Osteoblast (primary cell): Measurements from ENCODE around the gene BSND. TPM values are rescaled to one million over a fixed set of nuclear protein-coding genes. Genes with fewer than 3 reads are reported as not detected.

ENCODE experiments used
- DNase-seq: peaks from one replicate; pipeline ENCODE4 v3.0.0; 2011; ENCODE audit warnings: low spot score, mixed read lengths; ENCODE audit not compliant: insufficient read length; ENCODE audit errors: missing footprints
- H2AFZ ChIP-seq: 2 replicates; pipeline ENCODE4 v1.6.0; 2011; ENCODE audit warnings: mild to moderate bottlenecking, low read length
- H3K27ac ChIP-seq: 2 replicates; pipeline ENCODE4 v1.5.1; 2011; ENCODE audit warnings: mild to moderate bottlenecking, low read depth, low read length, moderate library complexity
- H3K27me3 ChIP-seq: 2 replicates; pipeline ENCODE4 v1.6.0; 2012; ENCODE audit warnings: mild to moderate bottlenecking, control low read depth, inconsistent platforms, low read length, moderate library complexity; ENCODE audit not compliant: insufficient read depth
- H3K36me3 ChIP-seq: 2 replicates; pipeline ENCODE4 v1.5.1; 2011; ENCODE audit warnings: mild to moderate bottlenecking, low read length, control low read depth, moderate library complexity; ENCODE audit not compliant: insufficient read depth
- H3K4me1 ChIP-seq: 2 replicates; pipeline ENCODE4 v1.5.1; 2011; ENCODE audit warnings: mild to moderate bottlenecking, low read length, control low read depth, moderate library complexity; ENCODE audit not compliant: insufficient read depth
- H3K4me2 ChIP-seq: 2 replicates; pipeline ENCODE4 v1.6.0; 2011; ENCODE audit warnings: mild to moderate bottlenecking, low read length; ENCODE audit not compliant: insufficient read depth
- H3K4me3 ChIP-seq: fragments of 200-600 bp; sonication (generic); 3 replicates; pipeline ENCODE4 v1.5.1; 2012; ENCODE audit warnings: mild to moderate bottlenecking, low read length, inconsistent platforms; ENCODE audit not compliant: insufficient read depth
- H3K79me2 ChIP-seq: 2 replicates; pipeline ENCODE4 v1.6.0; 2012; ENCODE audit warnings: mild to moderate bottlenecking, low read length, control low read depth, inconsistent platforms; ENCODE audit not compliant: insufficient read depth
- H3K9me3 ChIP-seq: 2 replicates; pipeline ENCODE4 v1.5.1; 2011; ENCODE audit warnings: low read depth, low read length, control low read depth
- H4K20me1 ChIP-seq: 2 replicates; pipeline ENCODE4 v1.6.0; 2012; ENCODE audit warnings: mild to moderate bottlenecking, low read length, control low read depth; ENCODE audit not compliant: insufficient read depth
- total RNA-seq: library from RNA; depleted of rRNA; stranded (reverse); fragments of >200 nt; gene quantifications from 2 replicates; pipeline ENCODE4 v1.2.3, GENCODE V29; 2012
- TF ChIP-seq, protein P1 (sequence below): IDR thresholded peaks from 2 replicates; pipeline ENCODE4 v1.5.1; 2011; ENCODE audit warnings: mild to moderate bottlenecking, low read depth, low read length, moderate library complexity; ENCODE audit errors: extremely low read depth

The BSND gene
- total RNA-seq, 1 donor: not detected

DNA sequence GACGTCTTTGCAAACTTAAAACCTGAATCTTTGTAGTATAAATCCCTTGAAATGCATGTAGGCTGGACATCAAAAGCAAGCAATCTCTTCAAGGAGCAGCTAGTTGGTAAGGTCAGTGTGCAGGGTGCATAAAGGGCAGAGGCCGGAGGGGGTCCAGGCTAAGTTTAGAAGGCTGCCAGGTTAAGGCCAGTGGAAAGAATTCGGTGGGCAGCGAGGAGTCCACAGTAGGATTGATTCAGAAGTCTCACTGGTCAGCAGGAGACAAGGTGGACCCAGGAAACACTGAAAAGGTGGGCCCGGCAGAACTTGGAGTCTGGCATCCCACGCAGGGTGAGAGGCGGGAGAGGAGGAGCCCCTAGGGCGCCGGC, 40.2 kb downstream of the BSND start:
- no peaks in the 10 kb centered on the region for H3K9me3 ChIP-seq
- H3K27ac ChIP-seq: no peak overlapping the region
- no peak overlapping the region for H2AFZ ChIP-seq
- DNase-seq: peak; percentile 29
- H3K4me1 ChIP-seq: no peaks in the 10 kb centered on the region
- no peak overlapping the region for H3K4me3 ChIP-seq
- no peaks in the 10 kb centered on the region for H4K20me1 ChIP-seq
- TF ChIP-seq, protein P1, sequence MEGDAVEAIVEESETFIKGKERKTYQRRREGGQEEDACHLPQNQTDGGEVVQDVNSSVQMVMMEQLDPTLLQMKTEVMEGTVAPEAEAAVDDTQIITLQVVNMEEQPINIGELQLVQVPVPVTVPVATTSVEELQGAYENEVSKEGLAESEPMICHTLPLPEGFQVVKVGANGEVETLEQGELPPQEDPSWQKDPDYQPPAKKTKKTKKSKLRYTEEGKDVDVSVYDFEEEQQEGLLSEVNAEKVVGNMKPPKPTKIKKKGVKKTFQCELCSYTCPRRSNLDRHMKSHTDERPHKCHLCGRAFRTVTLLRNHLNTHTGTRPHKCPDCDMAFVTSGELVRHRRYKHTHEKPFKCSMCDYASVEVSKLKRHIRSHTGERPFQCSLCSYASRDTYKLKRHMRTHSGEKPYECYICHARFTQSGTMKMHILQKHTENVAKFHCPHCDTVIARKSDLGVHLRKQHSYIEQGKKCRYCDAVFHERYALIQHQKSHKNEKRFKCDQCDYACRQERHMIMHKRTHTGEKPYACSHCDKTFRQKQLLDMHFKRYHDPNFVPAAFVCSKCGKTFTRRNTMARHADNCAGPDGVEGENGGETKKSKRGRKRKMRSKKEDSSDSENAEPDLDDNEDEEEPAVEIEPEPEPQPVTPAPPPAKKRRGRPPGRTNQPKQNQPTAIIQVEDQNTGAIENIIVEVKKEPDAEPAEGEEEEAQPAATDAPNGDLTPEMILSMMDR: no peak
- H3K4me2 ChIP-seq: no peak overlapping the region
- no peaks in the 10 kb centered on the region for H3K36me3 ChIP-seq
- H3K27me3 ChIP-seq: peaks cover 82% of the 10 kb centered on the region
- H3K79me2 ChIP-seq: no peaks in the 10 kb centered on the region

DNA sequence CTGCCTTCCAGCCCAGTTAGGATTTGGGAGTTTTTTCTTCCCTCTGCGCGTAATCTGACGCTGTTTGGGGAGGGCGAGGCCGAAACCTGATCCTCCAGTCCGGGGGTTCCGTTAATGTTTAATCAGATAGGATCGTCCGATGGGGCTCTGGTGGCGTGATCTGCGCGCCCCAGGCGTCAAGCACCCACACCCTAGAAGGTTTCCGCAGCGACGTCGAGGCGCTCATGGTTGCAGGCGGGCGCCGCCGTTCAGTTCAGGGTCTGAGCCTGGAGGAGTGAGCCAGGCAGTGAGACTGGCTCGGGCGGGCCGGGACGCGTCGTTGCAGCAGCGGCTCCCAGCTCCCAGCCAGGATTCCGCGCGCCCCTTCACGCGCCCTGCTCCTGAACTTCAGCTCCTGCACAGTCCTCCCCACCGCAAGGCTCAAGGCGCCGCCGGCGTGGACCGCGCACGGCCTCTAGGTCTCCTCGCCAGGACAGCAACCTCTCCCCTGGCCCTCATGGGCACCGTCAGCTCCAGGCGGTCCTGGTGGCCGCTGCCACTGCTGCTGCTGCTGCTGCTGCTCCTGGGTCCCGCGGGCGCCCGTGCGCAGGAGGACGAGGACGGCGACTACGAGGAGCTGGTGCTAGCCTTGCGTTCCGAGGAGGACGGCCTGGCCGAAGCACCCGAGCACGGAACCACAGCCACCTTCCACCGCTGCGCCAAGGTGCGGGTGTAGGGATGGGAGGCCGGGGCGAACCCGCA, 40.8 kb downstream of the BSND start, which contains the start of gene PCSK9:
TSS of gene PCSK9 (plus strand) at position 207 of the 741 bp plus-strand sequence. CDS start at position 497, 290 bp downstream.
- Histone ChIP-seq H3K4me1 (no peaks in the 10 kb centered on the region), H3K9me3 (no peaks in the 10 kb centered on the region), H3K79me2 (no peaks in the 10 kb centered on the region), H4K20me1 (no peaks in the 10 kb centered on the region), H3K4me2 (no peak within 1 kb of the TSS), H3K36me3 (no peaks in the 10 kb centered on the region), H3K27ac (no peak within 1 kb of the TSS), H3K4me3 (peak within 1 kb of the TSS; percentile 3), H2AFZ (peak within 1 kb of the TSS; percentile 2), H3K27me3 (peaks cover 77% of the 10 kb centered on the region)
- TF ChIP-seq, protein P1: no peak
- peak; percentile 93 for DNase-seq

DNA sequence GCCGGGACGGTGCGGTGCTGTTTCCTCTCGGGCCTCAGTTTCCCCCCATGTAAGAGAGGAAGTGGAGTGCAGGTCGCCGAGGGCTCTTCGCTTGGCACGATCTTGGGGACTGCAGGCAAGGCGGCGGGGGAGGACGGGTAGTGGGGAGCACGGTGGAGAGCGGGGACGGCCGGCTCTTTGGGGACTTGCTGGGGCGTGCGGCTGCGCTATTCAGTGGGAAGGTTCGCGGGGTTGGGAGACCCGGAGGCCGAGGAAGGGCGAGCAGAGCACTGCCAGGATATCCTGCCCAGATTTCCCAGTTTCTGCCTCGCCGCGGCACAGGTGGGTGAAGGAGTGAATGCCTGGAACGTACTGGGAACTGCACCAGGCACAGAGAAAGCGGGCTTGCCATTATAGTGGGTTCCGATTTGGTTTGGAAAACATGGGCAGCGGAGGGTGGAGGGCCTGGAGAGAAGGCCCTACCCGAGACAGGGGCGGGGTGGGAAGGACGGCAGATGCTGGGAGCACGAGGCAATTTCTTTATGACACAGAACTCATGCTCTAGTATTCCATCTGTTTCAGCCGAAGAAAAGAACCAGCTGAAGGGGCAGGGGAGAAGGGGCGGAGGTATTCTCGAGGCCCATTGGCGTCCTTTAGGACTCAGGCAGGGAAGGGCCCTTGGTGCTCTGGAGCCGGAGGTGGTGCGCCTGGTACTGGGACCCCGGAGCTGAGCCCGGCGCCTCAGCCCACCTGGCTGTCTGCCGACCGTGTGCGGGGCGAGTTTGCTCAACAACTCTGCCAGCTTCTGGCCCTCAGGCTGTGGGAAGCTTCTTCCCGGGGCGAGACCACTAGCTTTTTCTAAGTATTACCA, 41.6 kb downstream of the BSND start:
- no peak overlapping the region for H3K4me3 ChIP-seq

More for the DNA sequence above, 41.6 kb downstream of the BSND start:
- Histone ChIP-seq H3K9me3 (no peaks in the 10 kb centered on the region), H3K4me2 (no peak overlapping the region), H2AFZ (no peak overlapping the region), H3K36me3 (no peaks in the 10 kb centered on the region), H3K79me2 (no peaks in the 10 kb centered on the region), H3K4me1 (no peaks in the 10 kb centered on the region), H4K20me1 (no peaks in the 10 kb centered on the region), H3K27me3 (peaks cover 74% of the 10 kb centered on the region), H3K27ac (no peak overlapping the region)
- DNase-seq: peak; percentile 68
- TF ChIP-seq, protein P1: no peak
